ENCODE results near the gene TPRN. TPM values are rescaled to one million over a fixed set of nuclear protein-coding genes. Genes with fewer than 3 reads are reported as not detected.

The TPRN gene
- total and polyA plus RNA-seq, 10 donors, result 4.5 to 10.7 (median 7.2) TPM

GRCh38 chr9:137189297-137190295, 10.9 kb downstream of the TPRN start:
- peaks cover 0 to 60% (median 31%) of the 10 kb centered on the region in 6 donors for H3K36me3 ChIP-seq
- intact Hi-C loops (cut with DNase I; ENCODE audit: low total_unique reads), result no loop called here

GRCh38 chr9:137188490-137189296, 11.8 kb downstream of the TPRN start, which contains the start of the genes ANAPC2 and SSNA1:
ANAPC2 (minus strand) TSS chr9:137188560; CDS start chr9:137188532, 28 bp downstream.
SSNA1 (plus strand) TSS chr9:137188676; CDS start chr9:137188727, 51 bp downstream.
- peak within 1 kb of the TSS; percentile 94 to 99 (median 98) for H3K27ac ChIP-seq
- TF ChIP-seq POLR2A (IDR thresholded peaks at IDR 0.05), result peak; percentile 77 to 94 (median 81)
- peak; percentile 98 to 99 (median 99) for TF ChIP-seq POLR2AphosphoS5 (IDR thresholded peaks at IDR 0.05)
- TF ChIP-seq CTCF (IDR thresholded peaks at IDR 0.05 in 8 of 11, conservative IDR thresholded peaks at IDR 0.05 in 3 of 11), result peak in 7 of 11 experiments; percentile 10 to 31 (median 20)
- peaks cover 29 to 66% (median 51%) of the 10 kb centered on the region in 6 donors for H3K4me1 ChIP-seq
- WGBS, 5 donors, result 0 to 1% (median 0%) methylated on average over 27 to 98 of the region's 98 CpGs
- H3K9me3 ChIP-seq, result no peaks in the 10 kb centered on the region
- peak; percentile 97 for DNase-seq
- intact Hi-C loops (cut with DNase I; ENCODE audit: low total_unique reads), result no loop called here
- peak within 1 kb of the TSS; percentile 75 to 100 (median 96) for H3K4me3 ChIP-seq
- no peaks in the 10 kb centered on the region for H3K27me3 ChIP-seq (replicated peaks in 1 of 7)
- H3K36me3 ChIP-seq, result peaks cover 0 to 69% (median 35%) of the 10 kb centered on the region in 6 donors

More at GRCh38 chr9:137189297-137190295, 10.9 kb downstream of the TPRN start:
- 34 to 53% (median 38%) methylated on average over 14 to 23 of the region's 23 CpGs for WGBS, 5 donors
- peak overlapping the region; percentile 75 to 100 (median 96) for H3K4me3 ChIP-seq
- H3K9me3 ChIP-seq, result no peaks in the 10 kb centered on the region
- no peak for DNase-seq
- TF ChIP-seq POLR2AphosphoS5 (IDR thresholded peaks at IDR 0.05) (no peak), CTCF (IDR thresholded peaks at IDR 0.05 in 8 of 11, conservative IDR thresholded peaks at IDR 0.05 in 3 of 11) (no peak), POLR2A (IDR thresholded peaks at IDR 0.05) (no peak)
- no peaks in the 10 kb centered on the region for H3K27me3 ChIP-seq (replicated peaks in 1 of 7)
- peak overlapping the region; percentile 94 to 99 (median 98) for H3K27ac ChIP-seq
- peaks cover 29 to 70% (median 51%) of the 10 kb centered on the region in 6 donors for H3K4me1 ChIP-seq

- H3K4me3 ChIP-seq, result peak overlapping the region; percentile 75 to 100 (median 96)
- H3K27ac ChIP-seq, result peak overlapping the region; percentile 94 to 99 (median 98)
- no peaks in the 10 kb centered on the region for H3K27me3 ChIP-seq (replicated peaks in 1 of 7)
- H3K4me1 ChIP-seq, result peaks cover 29 to 66% (median 51%) of the 10 kb centered on the region in 6 donors
- peak; percentile 85 for DNase-seq
- TF ChIP-seq POLR2A (IDR thresholded peaks at IDR 0.05) (no peak), POLR2AphosphoS5 (IDR thresholded peaks at IDR 0.05) (no peak), CTCF (IDR thresholded peaks at IDR 0.05 in 8 of 11, conservative IDR thresholded peaks at IDR 0.05 in 3 of 11) (no peak)
- 0 to 1% (median 0%) methylated on average over 25 to 31 of the region's 31 CpGs for WGBS, 5 donors
- peaks cover 0 to 75% (median 41%) of the 10 kb centered on the region in 6 donors for H3K36me3 ChIP-seq
- intact Hi-C loops (cut with DNase I; ENCODE audit: low total_unique reads), result no loop called here
- no peaks in the 10 kb centered on the region for H3K9me3 ChIP-seq
Observed at GRCh38 chr9:137188086-137188489, 12.5 kb downstream of the TPRN start.
